Uterus (tissue), 4 donors: ENCODE results near the gene RARB. TPM values are rescaled to one million over a fixed set of nuclear protein-coding genes. Genes with fewer than 3 reads are reported as not detected.

Experiments
- DNase-seq, 2 donors: peaks; one replicate each; pipeline ENCODE4 v3.0.0-alpha.2; 2019 to 2020
- H3K27ac ChIP-seq, 2 donors: fragments of 200-600 bp; sonication (generic); 1 replicate in 1 of 2; 2 replicates in 1 of 2; pipeline ENCODE4 v1.5.1; 2016 to 2018
- H3K27me3 ChIP-seq, 2 donors: fragments of 200-600 bp; sonication (generic); one replicate each; pipeline ENCODE4 v1.5.1; 2018 to 2019; ENCODE audit warnings: control low read depth in 1 of 2
- H3K36me3 ChIP-seq, 2 donors: fragments of 200-600 bp; sonication (generic); one replicate each; pipeline ENCODE4 v1.5.1; 2019; ENCODE audit warnings: control low read depth in 1 of 2
- H3K4me1 ChIP-seq, 2 donors: fragments of 200-600 bp; sonication (generic); one replicate each; pipeline ENCODE4 v1.5.1; 2018 to 2019; ENCODE audit warnings: control low read depth in 1 of 2
- H3K4me3 ChIP-seq, 2 donors: fragments of 200-600 bp; sonication (generic); 1 replicate in 1 of 2; 2 replicates in 1 of 2; pipeline ENCODE4 v1.5.1; 2018 to 2019; ENCODE audit warnings: mild to moderate bottlenecking in 1 of 2
- H3K9me3 ChIP-seq, 2 donors: fragments of 200-600 bp; sonication (generic); one replicate each; pipeline ENCODE4 v1.5.1; 2019; ENCODE audit warnings: control low read depth in 1 of 2
- POLR2A ChIP-seq, 2 donors: fragments of 450-650 bp; IDR thresholded peaks; one replicate each; pipeline ENCODE4 v1.6.1; 2016; ENCODE audit warnings: antibody characterized with exemption in 2 of 2, mild to moderate bottlenecking in 1 of 2, moderate library complexity in 1 of 2
- intact Hi-C: fragments of 100-400 bp; cut with DNase I; formaldehyde crosslinking; loops from one replicate; pipeline ENCODE4 v1.15.1; 2023; ENCODE audit warnings: low total_unique reads
- total RNA-seq, 4 donors: library from RNA; depleted of rRNA in 3 of 4; stranded (reverse); fragments of >200 nt in 3 of 4; gene quantifications; one replicate each; pipeline versions ENCODE4 v1.1.0 to v1.2.4, GENCODE V29; 2014 to 2023
- TF ChIP-seq, protein P1 (sequence below), 4 experiments: fragments of 200-600 bp in 2 of 4; fragments of 450-650 bp in 2 of 4; sonication (generic) in 2 of 4; IDR thresholded peaks; one replicate each; pipeline ENCODE4 v1.5.1; 2016 to 2019; ENCODE audit warnings: antibody characterized with exemption in 4 of 4, mild to moderate bottlenecking in 2 of 4, moderate library complexity in 1 of 4
- donor health status: DM: yes; HTN: yes; CAD: no.

RARB gene
- total RNA-seq, 4 donors from 2014 or later, result 6.7 to 63.0 (median 14.5) TPM

DNA sequence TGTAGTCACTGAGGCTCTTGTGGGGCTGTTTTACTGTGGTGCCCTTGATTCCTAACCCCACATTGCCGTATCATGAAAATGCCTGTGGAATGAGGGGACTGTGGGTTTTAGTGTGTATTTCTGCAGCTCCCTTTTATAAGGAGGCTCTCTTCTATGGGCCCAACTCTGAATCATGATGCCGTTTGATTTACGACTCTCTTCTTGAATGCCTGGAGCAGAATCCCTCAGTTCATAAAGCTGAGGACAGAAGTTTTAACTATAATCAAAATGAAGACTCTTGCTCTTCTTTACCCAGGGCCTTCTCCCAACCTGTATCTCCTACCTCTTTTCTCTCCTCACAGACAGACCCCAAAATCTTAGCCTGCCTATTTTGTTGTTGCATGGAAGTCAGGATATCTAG lies 109.5 kb downstream of the RARB start:
- H3K36me3 ChIP-seq, result no peaks in the 10 kb centered on the region
- no peak for TF ChIP-seq POLR2A (IDR thresholded peaks at IDR 0.05)
- TF ChIP-seq, protein P1, sequence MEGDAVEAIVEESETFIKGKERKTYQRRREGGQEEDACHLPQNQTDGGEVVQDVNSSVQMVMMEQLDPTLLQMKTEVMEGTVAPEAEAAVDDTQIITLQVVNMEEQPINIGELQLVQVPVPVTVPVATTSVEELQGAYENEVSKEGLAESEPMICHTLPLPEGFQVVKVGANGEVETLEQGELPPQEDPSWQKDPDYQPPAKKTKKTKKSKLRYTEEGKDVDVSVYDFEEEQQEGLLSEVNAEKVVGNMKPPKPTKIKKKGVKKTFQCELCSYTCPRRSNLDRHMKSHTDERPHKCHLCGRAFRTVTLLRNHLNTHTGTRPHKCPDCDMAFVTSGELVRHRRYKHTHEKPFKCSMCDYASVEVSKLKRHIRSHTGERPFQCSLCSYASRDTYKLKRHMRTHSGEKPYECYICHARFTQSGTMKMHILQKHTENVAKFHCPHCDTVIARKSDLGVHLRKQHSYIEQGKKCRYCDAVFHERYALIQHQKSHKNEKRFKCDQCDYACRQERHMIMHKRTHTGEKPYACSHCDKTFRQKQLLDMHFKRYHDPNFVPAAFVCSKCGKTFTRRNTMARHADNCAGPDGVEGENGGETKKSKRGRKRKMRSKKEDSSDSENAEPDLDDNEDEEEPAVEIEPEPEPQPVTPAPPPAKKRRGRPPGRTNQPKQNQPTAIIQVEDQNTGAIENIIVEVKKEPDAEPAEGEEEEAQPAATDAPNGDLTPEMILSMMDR (IDR thresholded peaks at IDR 0.05), result no peak
- no peaks in the 10 kb centered on the region for H3K27me3 ChIP-seq
- H3K4me3 ChIP-seq, result no peak overlapping the region
- H3K27ac ChIP-seq, result no peak overlapping the region
- DNase-seq, result no peak
- peaks cover 0 to 2% of the 10 kb centered on the region in 2 donors for H3K4me1 ChIP-seq
- intact Hi-C loops, result no loop called here
- H3K9me3 ChIP-seq, result no peaks in the 10 kb centered on the region

DNA sequence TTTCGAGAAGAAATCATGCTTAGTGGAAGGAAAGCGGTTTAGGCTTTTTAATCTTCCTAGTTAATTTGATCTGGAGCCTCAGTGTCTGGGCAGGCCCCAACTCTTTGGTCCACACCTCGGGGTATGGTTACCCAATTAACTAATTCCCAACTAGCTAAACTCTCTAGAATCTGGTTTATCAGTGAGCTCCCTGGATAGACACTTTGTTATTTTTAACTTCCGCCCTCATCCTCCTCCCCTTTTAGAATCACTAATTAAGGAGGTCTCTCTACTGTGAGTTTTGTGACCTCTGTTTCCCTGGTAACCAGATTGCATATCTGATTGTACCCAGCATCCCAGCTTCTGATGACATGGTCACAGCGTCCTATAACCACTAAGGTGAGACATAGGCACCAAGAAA lies 112.2 kb downstream of the RARB start:
- TF ChIP-seq, protein P1 (IDR thresholded peaks at IDR 0.05), result no peak
- no peak for TF ChIP-seq POLR2A (IDR thresholded peaks at IDR 0.05)
- intact Hi-C loops, result no loop called here
- Histone ChIP-seq H3K27me3 (no peaks in the 10 kb centered on the region), H3K27ac (no peak overlapping the region), H3K36me3 (no peaks in the 10 kb centered on the region), H3K4me3 (no peak overlapping the region), H3K4me1 (peaks cover 0 to 3% of the 10 kb centered on the region in 2 donors), H3K9me3 (no peaks in the 10 kb centered on the region)
- DNase-seq, result no peak

GRCh38 chr3:25542492-25543039 lies 114.5 kb downstream of the RARB start:
- Histone ChIP-seq H3K4me1 (peaks cover 0 to 3% of the 10 kb centered on the region in 2 donors), H3K27me3 (no peaks in the 10 kb centered on the region), H3K36me3 (no peaks in the 10 kb centered on the region), H3K4me3 (no peak overlapping the region), H3K9me3 (no peaks in the 10 kb centered on the region), H3K27ac (no peak overlapping the region)
- DNase-seq, result no peak
- intact Hi-C loops, result no loop called here
- no peak for TF ChIP-seq POLR2A (IDR thresholded peaks at IDR 0.05)
- TF ChIP-seq, protein P1 (IDR thresholded peaks at IDR 0.05), result no peak

- Histone ChIP-seq H3K27ac (no peak overlapping the region), H3K4me3 (no peak overlapping the region), H3K27me3 (no peaks in the 10 kb centered on the region), H3K36me3 (no peaks in the 10 kb centered on the region), H3K4me1 (peaks cover 0 to 3% of the 10 kb centered on the region in 2 donors), H3K9me3 (no peaks in the 10 kb centered on the region)
- intact Hi-C loops, result no loop called here
- no peak for TF ChIP-seq POLR2A (IDR thresholded peaks at IDR 0.05)
- TF ChIP-seq, protein P1 (IDR thresholded peaks at IDR 0.05), result no peak
- no peak for DNase-seq
These were observed 119.0 kb downstream of the RARB start for GRCh38 chr3:25547103-25547502.

GRCh38 chr3:25547943-25548674 lies 120.0 kb downstream of the RARB start:
- TF ChIP-seq, protein P1 (IDR thresholded peaks at IDR 0.05), result no peak
- no peak for TF ChIP-seq POLR2A (IDR thresholded peaks at IDR 0.05)
- Histone ChIP-seq H3K27ac (no peak overlapping the region), H3K27me3 (no peaks in the 10 kb centered on the region), H3K4me3 (no peak overlapping the region), H3K4me1 (no peaks in the 10 kb centered on the region), H3K9me3 (no peaks in the 10 kb centered on the region), H3K36me3 (no peaks in the 10 kb centered on the region)
- intact Hi-C loops, result no loop called here
- DNase-seq, result no peak
